Measurements from ENCODE around the gene PDZRN4. TPM values are rescaled to one million over a fixed set of nuclear protein-coding genes. Genes with fewer than 3 reads are reported as not detected.
"Not testable (repeated sequence)": the region's sequence is repeated elsewhere in the genome, so short reads cannot be mapped to it uniquely, and the experiment has no call there.

Gene PDZRN4
- polyA plus RNA-seq, 1 donor from 2014 or later = 46.7 TPM

DNA sequence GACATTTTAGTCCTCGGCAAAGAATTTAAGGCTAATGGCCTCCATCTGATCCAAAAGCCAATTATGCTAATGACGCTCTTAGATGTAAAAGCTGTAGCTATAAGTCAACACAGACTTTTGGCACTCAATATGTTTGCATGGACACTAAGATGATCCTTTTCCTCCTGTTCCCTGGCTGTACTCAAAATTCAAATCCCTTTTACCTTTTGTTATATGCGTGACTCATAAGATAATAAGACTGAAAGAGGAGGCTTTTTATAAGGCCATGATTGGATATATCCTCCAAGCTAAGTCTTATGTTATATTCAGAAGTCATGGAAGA is 89.8 kb downstream of the PDZRN4 start:
- no peak for TF ChIP-seq CTCF (IDR thresholded peaks at IDR 0.05; ENCODE audit: poor library complexity, severe bottlenecking)
- TF ChIP-seq RAD21 (conservative IDR thresholded peaks at IDR 0.05) = no peak
- no peak for TF ChIP-seq EZH2 (IDR thresholded peaks at IDR 0.05; ENCODE audit: borderline replicate concordance, insufficient read depth, low read length, poor library complexity, severe bottlenecking)
- no peak for TF ChIP-seq MXI1 (conservative IDR thresholded peaks at IDR 0.05; ENCODE audit: poor library complexity, severe bottlenecking)
- no peak for TF ChIP-seq POLR2AphosphoS5 (IDR thresholded peaks at IDR 0.05)
- TF ChIP-seq TAF1 (IDR thresholded peaks at IDR 0.05; ENCODE audit: low read depth) = no peak
- no peak for TF ChIP-seq SMC3 (conservative IDR thresholded peaks at IDR 0.05; ENCODE audit: poor library complexity)
- TF ChIP-seq, protein P1, sequence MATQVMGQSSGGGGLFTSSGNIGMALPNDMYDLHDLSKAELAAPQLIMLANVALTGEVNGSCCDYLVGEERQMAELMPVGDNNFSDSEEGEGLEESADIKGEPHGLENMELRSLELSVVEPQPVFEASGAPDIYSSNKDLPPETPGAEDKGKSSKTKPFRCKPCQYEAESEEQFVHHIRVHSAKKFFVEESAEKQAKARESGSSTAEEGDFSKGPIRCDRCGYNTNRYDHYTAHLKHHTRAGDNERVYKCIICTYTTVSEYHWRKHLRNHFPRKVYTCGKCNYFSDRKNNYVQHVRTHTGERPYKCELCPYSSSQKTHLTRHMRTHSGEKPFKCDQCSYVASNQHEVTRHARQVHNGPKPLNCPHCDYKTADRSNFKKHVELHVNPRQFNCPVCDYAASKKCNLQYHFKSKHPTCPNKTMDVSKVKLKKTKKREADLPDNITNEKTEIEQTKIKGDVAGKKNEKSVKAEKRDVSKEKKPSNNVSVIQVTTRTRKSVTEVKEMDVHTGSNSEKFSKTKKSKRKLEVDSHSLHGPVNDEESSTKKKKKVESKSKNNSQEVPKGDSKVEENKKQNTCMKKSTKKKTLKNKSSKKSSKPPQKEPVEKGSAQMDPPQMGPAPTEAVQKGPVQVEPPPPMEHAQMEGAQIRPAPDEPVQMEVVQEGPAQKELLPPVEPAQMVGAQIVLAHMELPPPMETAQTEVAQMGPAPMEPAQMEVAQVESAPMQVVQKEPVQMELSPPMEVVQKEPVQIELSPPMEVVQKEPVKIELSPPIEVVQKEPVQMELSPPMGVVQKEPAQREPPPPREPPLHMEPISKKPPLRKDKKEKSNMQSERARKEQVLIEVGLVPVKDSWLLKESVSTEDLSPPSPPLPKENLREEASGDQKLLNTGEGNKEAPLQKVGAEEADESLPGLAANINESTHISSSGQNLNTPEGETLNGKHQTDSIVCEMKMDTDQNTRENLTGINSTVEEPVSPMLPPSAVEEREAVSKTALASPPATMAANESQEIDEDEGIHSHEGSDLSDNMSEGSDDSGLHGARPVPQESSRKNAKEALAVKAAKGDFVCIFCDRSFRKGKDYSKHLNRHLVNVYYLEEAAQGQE (IDR thresholded peaks at IDR 0.05; ENCODE audit: borderline replicate concordance) = no peak
- TF ChIP-seq EP300 (conservative IDR thresholded peaks at IDR 0.05; ENCODE audit: poor library complexity, severe bottlenecking) = no peak
- H3F3A ChIP-seq (ENCODE audit: insufficient read depth, low read length, poor library complexity, severe bottlenecking) = no peaks in the 10 kb centered on the region
- peak overlapping the region; percentile 30 for H3K27ac ChIP-seq (ENCODE audit: low read length)
- H3K79me2 ChIP-seq (replicated peaks; ENCODE audit: insufficient read depth, low read length) = no peaks in the 10 kb centered on the region
- H3K4me3 ChIP-seq (ENCODE audit: low read length) = no peak overlapping the region
- no peaks in the 10 kb centered on the region for H4K20me1 ChIP-seq (ENCODE audit: insufficient read depth)
- H3K9me3 ChIP-seq (ENCODE audit: low read length) = no peaks in the 10 kb centered on the region
- no peak overlapping the region for H2AFZ ChIP-seq (ENCODE audit: low read depth, low read length)
- H3K4me2 ChIP-seq (ENCODE audit: low read length) = no peak overlapping the region
- H3K9ac ChIP-seq (ENCODE audit: low read length) = no peak overlapping the region
- H3K9me2 ChIP-seq (ENCODE audit: insufficient read depth, low read length) = no peaks in the 10 kb centered on the region
- H3K36me3 ChIP-seq (ENCODE audit: insufficient read depth, low read length) = no peaks in the 10 kb centered on the region
- no peaks in the 10 kb centered on the region for H3K27me3 ChIP-seq (ENCODE audit: insufficient read depth, low read depth, low read length)

DNA sequence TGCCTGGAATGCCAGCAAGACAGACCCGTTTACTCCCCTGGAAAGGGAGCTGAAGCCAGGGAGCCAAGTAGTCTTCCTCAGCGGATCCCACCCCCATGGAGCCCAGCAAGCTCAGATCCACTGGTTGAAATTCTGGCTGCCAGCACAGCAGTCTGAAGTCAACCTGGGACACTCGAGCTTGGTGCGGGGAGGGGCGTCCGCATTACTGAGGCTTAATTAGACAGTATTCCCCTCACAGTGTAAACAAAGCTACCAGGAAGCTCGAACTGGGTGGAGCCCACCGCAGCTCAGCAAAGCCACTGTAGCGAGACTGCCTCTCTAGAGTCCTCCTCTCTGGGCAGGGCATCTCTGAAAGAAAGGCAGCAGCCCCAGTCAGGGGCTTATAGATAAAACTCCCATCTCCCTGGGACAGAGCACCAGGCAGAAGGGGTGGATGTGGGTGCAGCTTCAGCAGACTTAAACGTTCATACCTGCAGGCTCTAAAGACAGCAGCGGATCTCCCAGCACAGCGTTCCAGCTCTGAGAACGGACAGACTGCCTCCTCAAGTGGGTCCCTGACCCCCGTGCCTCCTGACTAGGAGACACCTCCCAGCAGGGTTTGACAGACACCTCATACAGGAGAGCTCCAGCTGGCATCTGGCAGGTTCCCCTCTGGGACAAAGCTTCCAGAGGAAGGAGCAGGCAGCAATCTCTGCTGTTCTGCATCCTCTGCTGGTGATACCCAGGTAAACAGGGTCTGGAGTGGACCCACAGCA is 92.4 kb downstream of the PDZRN4 start:
- H3K27ac ChIP-seq (ENCODE audit: low read length); H3K9me2 ChIP-seq (ENCODE audit: insufficient read depth, low read length); H3F3A ChIP-seq (ENCODE audit: insufficient read depth, low read length, poor library complexity, severe bottlenecking); H3K79me2 ChIP-seq (replicated peaks; ENCODE audit: insufficient read depth, low read length); H3K4me2 ChIP-seq (ENCODE audit: low read length); H3K27me3 ChIP-seq (ENCODE audit: insufficient read depth, low read depth, low read length); H3K9ac ChIP-seq (ENCODE audit: low read length); H3K9me3 ChIP-seq (ENCODE audit: low read length); H3K4me3 ChIP-seq (ENCODE audit: low read length); H4K20me1 ChIP-seq (ENCODE audit: insufficient read depth); H3K36me3 ChIP-seq (ENCODE audit: insufficient read depth, low read length); H2AFZ ChIP-seq (ENCODE audit: low read depth, low read length): not testable (repeated sequence)

DNA sequence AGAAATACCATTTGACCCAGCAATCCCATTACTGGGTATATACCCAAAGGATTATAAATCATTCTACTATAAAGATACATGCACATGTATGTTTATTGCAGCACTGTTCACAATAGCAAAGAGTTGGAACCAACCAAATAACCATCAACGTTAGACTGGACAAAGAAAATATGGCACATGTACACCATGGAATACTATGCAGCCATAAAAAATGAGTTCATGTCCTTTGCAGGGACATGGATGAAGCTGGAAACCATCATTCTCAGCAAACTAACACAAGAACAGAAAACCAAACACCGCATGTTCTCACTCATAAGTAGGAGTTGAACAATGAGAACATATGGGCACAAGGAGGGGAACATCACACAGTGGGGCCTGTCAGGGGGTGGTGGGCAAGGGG is 97.3 kb downstream of the PDZRN4 start:
- H3K4me2 ChIP-seq (ENCODE audit: low read length); H3K9ac ChIP-seq (ENCODE audit: low read length); H3K4me3 ChIP-seq (ENCODE audit: low read length); H3K9me2 ChIP-seq (ENCODE audit: insufficient read depth, low read length); H2AFZ ChIP-seq (ENCODE audit: low read depth, low read length); H3K9me3 ChIP-seq (ENCODE audit: low read length); H3F3A ChIP-seq (ENCODE audit: insufficient read depth, low read length, poor library complexity, severe bottlenecking); H3K36me3 ChIP-seq (ENCODE audit: insufficient read depth, low read length); H3K27me3 ChIP-seq (ENCODE audit: insufficient read depth, low read depth, low read length); H3K79me2 ChIP-seq (replicated peaks; ENCODE audit: insufficient read depth, low read length); H4K20me1 ChIP-seq (ENCODE audit: insufficient read depth); H3K27ac ChIP-seq (ENCODE audit: low read length): not testable (repeated sequence)
